Stimulated activated CD4-positive, alpha-beta T cell treated with anti-CD3 and anti-CD28 coated beads, Interleukin-15, amount 100 ng/mL, for 1 hour (primary cell): ENCODE measurements around the gene BNC2.
"Not testable (repeated sequence)": the region's sequence is repeated elsewhere in the genome, so short reads cannot be mapped to it uniquely, and the experiment has no call there.

Experiments
- DNase-seq, 2 donors: peaks; one replicate each; pipeline ENCODE4 v3.0.0-alpha.2; 2020; ENCODE audit warnings: low read depth in 1 of 2, low spot score in 1 of 2

The BNC2 gene

GRCh38 chr9:16459421-16460148 lies 410.9 kb downstream of the BNC2 start:
- DNase-seq = no peak

- no peak for DNase-seq
Observed at GRCh38 chr9:16458696-16459420, 411.6 kb downstream of the BNC2 start.

GRCh38 chr9:16455842-16456241 lies 414.6 kb downstream of the BNC2 start:
- DNase-seq = no peak

- DNase-seq = no peak
Observed at GRCh38 chr9:16453390-16453789, 417.1 kb downstream of the BNC2 start.

GRCh38 chr9:16450578-16450977 lies 419.9 kb downstream of the BNC2 start:
- DNase-seq = no peak

GRCh38 chr9:16450043-16450442 lies 420.4 kb downstream of the BNC2 start:
- DNase-seq = no peak

GRCh38 chr9:16449076-16449730 lies 421.3 kb downstream of the BNC2 start:
- DNase-seq = no peak

GRCh38 chr9:16447946-16448345 lies 422.5 kb downstream of the BNC2 start:
- no peak for DNase-seq

GRCh38 chr9:16446636-16447035 lies 423.8 kb downstream of the BNC2 start:
- no peak for DNase-seq

- no peak for DNase-seq
Observed at GRCh38 chr9:16445141-16445920, 425.1 kb downstream of the BNC2 start.

- DNase-seq = no peak
Observed at GRCh38 chr9:16442622-16443021, 427.8 kb downstream of the BNC2 start.

- no peak for DNase-seq
Observed at GRCh38 chr9:16441791-16442190, 428.7 kb downstream of the BNC2 start.

- not testable (repeated sequence) for DNase-seq
Observed at GRCh38 chr9:16438831-16439230, 431.6 kb downstream of the BNC2 start.

GRCh38 chr9:16436545-16436944 lies 433.9 kb downstream of the BNC2 start:
- DNase-seq = no peak

GRCh38 chr9:16434526-16434925 lies 435.9 kb downstream of the BNC2 start:
- DNase-seq = no peak

- no peak for DNase-seq
Observed at GRCh38 chr9:16433494-16433893, 437.0 kb downstream of the BNC2 start.

GRCh38 chr9:16431666-16432392 lies 438.6 kb downstream of the BNC2 start:
- DNase-seq = no peak

- DNase-seq = no peak
Observed at GRCh38 chr9:16429671-16430070, 440.8 kb downstream of the BNC2 start.

GRCh38 chr9:16427873-16428427 lies 442.5 kb downstream of the BNC2 start:
- DNase-seq = no peak

- no peak for DNase-seq
Observed at GRCh38 chr9:16426716-16427115, 443.8 kb downstream of the BNC2 start.
